IPS-18a (cell line): ENCODE data around the gene LMBRD1.
"Not testable (repeated sequence)": the region's sequence is repeated elsewhere in the genome, so short reads cannot be mapped to it uniquely, and the experiment has no call there.

Experiments
- H3K27ac ChIP-seq: one replicate; pipeline ENCODE4 v1.5.1; 2013; ENCODE audit warnings: low read length
- H3K27me3 ChIP-seq: one replicate; pipeline ENCODE4 v1.6.1; 2013; ENCODE audit warnings: mild to moderate bottlenecking, low read length; ENCODE audit not compliant: control insufficient read depth, insufficient read depth
- H3K36me3 ChIP-seq: one replicate; pipeline ENCODE4 v1.6.1; 2013; ENCODE audit warnings: low read depth, low read length; ENCODE audit not compliant: control insufficient read depth
- H3K4me1 ChIP-seq: one replicate; pipeline ENCODE4 v1.6.1; 2013; ENCODE audit warnings: low read depth, low read length; ENCODE audit not compliant: control insufficient read depth
- H3K4me3 ChIP-seq: one replicate; pipeline ENCODE4 v1.5.1; 2013; ENCODE audit warnings: low read length
- H3K9ac ChIP-seq: one replicate; pipeline ENCODE4 v1.6.1; 2013; ENCODE audit warnings: mild to moderate bottlenecking, low read length, moderate library complexity
- H3K9me3 ChIP-seq: one replicate; pipeline ENCODE4 v1.6.1; 2013; ENCODE audit warnings: low read depth, low read length; ENCODE audit not compliant: control insufficient read depth

The LMBRD1 gene

GRCh38 chr6:69796642-69797390 is at the start of gene LMBRD1:
LMBRD1 (minus strand) TSS chr6:69797010; CDS start chr6:69796881, 129 bp downstream.
- Histone ChIP-seq H3K4me3 (peak within 1 kb of the TSS; percentile 91), H3K27ac (peak within 1 kb of the TSS; percentile 74), H3K36me3 (no peaks in the 10 kb centered on the region), H3K4me1 (peaks cover 9% of the 10 kb centered on the region), H3K9ac (peak within 1 kb of the TSS; percentile 83), H3K27me3 (no peaks in the 10 kb centered on the region), H3K9me3 (no peaks in the 10 kb centered on the region)

GRCh38 chr6:69846312-69846711 is 49.5 kb upstream of the LMBRD1 start:
- H3K27me3 ChIP-seq, result no peaks in the 10 kb centered on the region
- no peaks in the 10 kb centered on the region for H3K9me3 ChIP-seq
- no peak overlapping the region for H3K27ac ChIP-seq
- no peaks in the 10 kb centered on the region for H3K36me3 ChIP-seq
- no peak overlapping the region for H3K4me3 ChIP-seq
- H3K9ac ChIP-seq, result no peak overlapping the region
- no peaks in the 10 kb centered on the region for H3K4me1 ChIP-seq

- Histone ChIP-seq H3K27ac (no peak overlapping the region), H3K9me3 (no peaks in the 10 kb centered on the region), H3K36me3 (no peaks in the 10 kb centered on the region), H3K4me1 (no peaks in the 10 kb centered on the region), H3K9ac (no peak overlapping the region), H3K27me3 (no peaks in the 10 kb centered on the region), H3K4me3 (no peak overlapping the region)
Observed at GRCh38 chr6:69843189-69843588, 46.4 kb upstream of the LMBRD1 start.

GRCh38 chr6:69841862-69842261 is 45.1 kb upstream of the LMBRD1 start:
- Histone ChIP-seq H3K27ac (no peak overlapping the region), H3K27me3 (no peaks in the 10 kb centered on the region), H3K9ac (no peak overlapping the region), H3K4me1 (no peaks in the 10 kb centered on the region), H3K4me3 (no peak overlapping the region), H3K9me3 (no peaks in the 10 kb centered on the region), H3K36me3 (no peaks in the 10 kb centered on the region)

- no peaks in the 10 kb centered on the region for H3K9me3 ChIP-seq
- H3K4me1 ChIP-seq, result no peaks in the 10 kb centered on the region
- no peaks in the 10 kb centered on the region for H3K27me3 ChIP-seq
- no peaks in the 10 kb centered on the region for H3K36me3 ChIP-seq
- no peak overlapping the region for H3K27ac ChIP-seq
- H3K9ac ChIP-seq, result no peak overlapping the region
- H3K4me3 ChIP-seq, result no peak overlapping the region
Observed at GRCh38 chr6:69835414-69836179, 38.8 kb upstream of the LMBRD1 start.

- Histone ChIP-seq H3K4me1 (peaks cover 3% of the 10 kb centered on the region), H3K36me3 (no peaks in the 10 kb centered on the region), H3K27me3 (no peaks in the 10 kb centered on the region), H3K9ac (no peak overlapping the region), H3K27ac (no peak overlapping the region), H3K4me3 (no peak overlapping the region), H3K9me3 (no peaks in the 10 kb centered on the region)
Observed at GRCh38 chr6:69832558-69832957, 35.7 kb upstream of the LMBRD1 start.

- Histone ChIP-seq H3K27ac (no peak overlapping the region), H3K9ac (no peak overlapping the region), H3K36me3 (no peaks in the 10 kb centered on the region), H3K4me3 (no peak overlapping the region), H3K4me1 (peaks cover 6% of the 10 kb centered on the region), H3K9me3 (no peaks in the 10 kb centered on the region), H3K27me3 (no peaks in the 10 kb centered on the region)
Observed at GRCh38 chr6:69827276-69827893, 30.6 kb upstream of the LMBRD1 start.

GRCh38 chr6:69825904-69826303 is 29.1 kb upstream of the LMBRD1 start:
- H3K9me3 ChIP-seq, result no peaks in the 10 kb centered on the region
- H3K27ac ChIP-seq, result no peak overlapping the region
- H3K4me3 ChIP-seq, result no peak overlapping the region
- no peaks in the 10 kb centered on the region for H3K27me3 ChIP-seq
- no peaks in the 10 kb centered on the region for H3K36me3 ChIP-seq
- no peak overlapping the region for H3K9ac ChIP-seq
- H3K4me1 ChIP-seq, result peaks cover 6% of the 10 kb centered on the region

GRCh38 chr6:69824355-69824754 is 27.5 kb upstream of the LMBRD1 start:
- H3K4me3 ChIP-seq, H3K27ac ChIP-seq, H3K9ac ChIP-seq, H3K9me3 ChIP-seq, H3K27me3 ChIP-seq, H3K4me1 ChIP-seq, H3K36me3 ChIP-seq: not testable (repeated sequence)

- no peaks in the 10 kb centered on the region for H3K9me3 ChIP-seq
- H3K9ac ChIP-seq, result no peak overlapping the region
- peaks cover 12% of the 10 kb centered on the region for H3K4me1 ChIP-seq
- H3K27me3 ChIP-seq, result no peaks in the 10 kb centered on the region
- no peak overlapping the region for H3K4me3 ChIP-seq
- H3K36me3 ChIP-seq, result no peaks in the 10 kb centered on the region
- H3K27ac ChIP-seq, result no peak overlapping the region
Observed at GRCh38 chr6:69820438-69820837, 23.6 kb upstream of the LMBRD1 start.

- H3K27ac ChIP-seq, result no peak overlapping the region
- H3K27me3 ChIP-seq, result no peaks in the 10 kb centered on the region
- H3K4me1 ChIP-seq, result peaks cover 13% of the 10 kb centered on the region
- no peaks in the 10 kb centered on the region for H3K36me3 ChIP-seq
- H3K9ac ChIP-seq, result no peak overlapping the region
- no peaks in the 10 kb centered on the region for H3K9me3 ChIP-seq
- H3K4me3 ChIP-seq, result no peak overlapping the region
Observed at GRCh38 chr6:69820018-69820417, 23.2 kb upstream of the LMBRD1 start.
